Sigmoid colon (tissue), 7 donors: ENCODE results near the gene SLC2A13. TPM values are rescaled to one million over a fixed set of nuclear protein-coding genes. Genes with fewer than 3 reads are reported as not detected.

Experiments
- DNase-seq: peaks from one replicate; pipeline ENCODE4 v3.0.0-alpha.2; 2019
- H3K27ac ChIP-seq, 4 donors: fragments of 200-600 bp; sonication (generic); one replicate each; pipeline ENCODE4 v1.5.1; 2016 to 2019; ENCODE audit warnings: mild to moderate bottlenecking in 1 of 4
- H3K27me3 ChIP-seq, 3 donors: fragments of 200-600 bp; sonication (generic); one replicate each; pipeline ENCODE4 v1.5.1; 2019; ENCODE audit warnings: mild to moderate bottlenecking in 1 of 3
- H3K36me3 ChIP-seq, 4 donors: fragments of 200-600 bp; sonication (generic); one replicate each; pipeline ENCODE4 v1.5.1; 2016 to 2019
- H3K4me1 ChIP-seq, 4 donors: fragments of 200-600 bp; sonication (generic); one replicate each; pipeline ENCODE4 v1.5.1; 2017 to 2019
- H3K4me3 ChIP-seq, 4 donors: fragments of 200-600 bp; sonication (generic); one replicate each; pipeline ENCODE4 v1.5.1; 2017 to 2019; ENCODE audit warnings: mild to moderate bottlenecking in 2 of 4, moderate library complexity in 1 of 4
- H3K9me3 ChIP-seq, 4 donors: fragments of 200-600 bp in 3 of 4; sonication (generic) in 3 of 4; one replicate each; pipeline versions ENCODE4 v1.5.1 to v1.6.1; 2013 to 2019
- CTCF ChIP-seq, 4 experiments: fragments of 450-650 bp in 3 of 4; fragments of 200-600 bp in 1 of 4; IDR thresholded peaks; one replicate each; pipeline ENCODE4 v1.5.1; 2016 to 2019; ENCODE audit warnings: antibody characterized with exemption in 4 of 4, mild to moderate bottlenecking in 3 of 4, moderate library complexity in 2 of 4
- EP300 ChIP-seq, 4 donors: sonication (generic); formaldehyde crosslinking; IDR thresholded peaks; one replicate each; pipeline ENCODE4 v1.6.1; 2017; ENCODE audit warnings: antibody characterized with exemption in 4 of 4
- POLR2A ChIP-seq, 2 donors: fragments of 450-650 bp; IDR thresholded peaks; one replicate each; pipeline ENCODE4 v1.6.1; 2016; ENCODE audit warnings: antibody characterized with exemption in 2 of 2, mild to moderate bottlenecking in 2 of 2, moderate library complexity in 2 of 2
- POLR2AphosphoS5 ChIP-seq, 4 donors: sonication (generic); formaldehyde crosslinking; IDR thresholded peaks; one replicate each; pipeline ENCODE4 v1.6.1; 2017; ENCODE audit warnings: antibody characterized with exemption in 4 of 4
- WGBS, 2 donors: extraction: QIAGEN DNeasy Blood & Tissue Kit; methylation state at CpG; one replicate each; pipeline ENCODE4 v1.1.7; 2013; 5-methylcytosine and 5-hydroxymethylcytosine counted together
- intact Hi-C: fragments of 100-400 bp; cut with DNase I; formaldehyde crosslinking; loops from one replicate; pipeline ENCODE4 v1.15.1; 2023
- polyA plus RNA-seq, 3 donors: library from polyadenylated mRNA; stranded (reverse); fragments of 200-250 nt; gene quantifications; one replicate each; pipeline ENCODE4 v1.2.3, GENCODE V29; 2013
- total RNA-seq, 4 donors: library from RNA; depleted of rRNA; stranded (reverse); fragments of >200 nt; gene quantifications; one replicate each; pipeline ENCODE4 v1.1.0, GENCODE V29; 2016
- donor health status: healthy with polysubstance abuse.
- donor health status: Bipolar disorder and iron deficiency.
- donor health status: healthy.

Gene SLC2A13
- total and polyA plus RNA-seq, 7 donors, result 1.8 to 32.3 (median 20.2) TPM

GRCh38 chr12:39782026-39782545 lies 323.8 kb downstream of the SLC2A13 start:
- Histone ChIP-seq H3K9me3 (no peaks in the 10 kb centered on the region), H3K36me3 (no peaks in the 10 kb centered on the region), H3K4me1 (peaks cover 0 to 34% (median 26%) of the 10 kb centered on the region in 4 donors), H3K27ac (peak overlapping the region in 1 of 4 donors; percentile 54), H3K27me3 (no peaks in the 10 kb centered on the region), H3K4me3 (no peak overlapping the region)
- DNase-seq, result no peak
- no peak for TF ChIP-seq POLR2AphosphoS5 (IDR thresholded peaks at IDR 0.05)
- no peak for TF ChIP-seq EP300 (IDR thresholded peaks at IDR 0.05)
- TF ChIP-seq POLR2A (IDR thresholded peaks at IDR 0.05), result no peak
- no peak for TF ChIP-seq CTCF (IDR thresholded peaks at IDR 0.05)
- intact Hi-C loops, result no loop called here
- WGBS, 2 donors, result 79 to 84% methylated on average over 7 of the region's 7 CpGs

- peak overlapping the region in 1 of 4 donors; percentile 54 for H3K27ac ChIP-seq
- H3K27me3 ChIP-seq, result no peaks in the 10 kb centered on the region
- TF ChIP-seq POLR2AphosphoS5 (IDR thresholded peaks at IDR 0.05) (no peak), POLR2A (IDR thresholded peaks at IDR 0.05) (no peak), EP300 (IDR thresholded peaks at IDR 0.05) (no peak), CTCF (IDR thresholded peaks at IDR 0.05) (no peak)
- no peak for DNase-seq
- H3K9me3 ChIP-seq, result no peaks in the 10 kb centered on the region
- 15 to 65% methylated on average over 4 of the region's 4 CpGs for WGBS, 2 donors
- intact Hi-C loops, result no loop called here
- H3K4me1 ChIP-seq, result peaks cover 0 to 34% (median 26%) of the 10 kb centered on the region in 4 donors
- no peaks in the 10 kb centered on the region for H3K36me3 ChIP-seq
- no peak overlapping the region for H3K4me3 ChIP-seq
These were observed 324.9 kb downstream of the SLC2A13 start for GRCh38 chr12:39780913-39781446.

- peaks cover 0 to 34% (median 26%) of the 10 kb centered on the region in 4 donors for H3K4me1 ChIP-seq
- H3K27ac ChIP-seq, result peak overlapping the region in 1 of 4 donors; percentile 54
- no peak for DNase-seq
- H3K36me3 ChIP-seq, result no peaks in the 10 kb centered on the region
- 60 to 70% methylated on average over 2 of the region's 2 CpGs for WGBS, 2 donors
- intact Hi-C loops, result no loop called here
- TF ChIP-seq EP300 (IDR thresholded peaks at IDR 0.05) (no peak), POLR2A (IDR thresholded peaks at IDR 0.05) (no peak), CTCF (IDR thresholded peaks at IDR 0.05) (no peak), POLR2AphosphoS5 (IDR thresholded peaks at IDR 0.05) (no peak)
- no peak overlapping the region for H3K4me3 ChIP-seq
- H3K27me3 ChIP-seq, result no peaks in the 10 kb centered on the region
- no peaks in the 10 kb centered on the region for H3K9me3 ChIP-seq
These were observed 325.4 kb downstream of the SLC2A13 start for GRCh38 chr12:39780411-39780912.

- WGBS, 2 donors, result 14 to 57% methylated on average over 5 of the region's 5 CpGs
- intact Hi-C loops, result no loop called here
- H3K27me3 ChIP-seq, result no peaks in the 10 kb centered on the region
- no peak overlapping the region for H3K4me3 ChIP-seq
- TF ChIP-seq EP300 (IDR thresholded peaks at IDR 0.05) (no peak), POLR2A (IDR thresholded peaks at IDR 0.05) (no peak), CTCF (IDR thresholded peaks at IDR 0.05) (no peak), POLR2AphosphoS5 (IDR thresholded peaks at IDR 0.05) (peak in 2 of 4 donors; percentile 61 to 62)
- H3K27ac ChIP-seq, result peak overlapping the region in 1 of 4 donors; percentile 54
- H3K4me1 ChIP-seq, result peaks cover 0 to 34% (median 26%) of the 10 kb centered on the region in 4 donors
- H3K36me3 ChIP-seq, result no peaks in the 10 kb centered on the region
- no peak for DNase-seq
- H3K9me3 ChIP-seq, result no peaks in the 10 kb centered on the region
These were observed 326.0 kb downstream of the SLC2A13 start for GRCh38 chr12:39779768-39780340.
